A549 (cell line): ENCODE results near the gene CDC42BPB.

Experiments used
- BHLHE40 ChIP-seq: IDR thresholded peaks from 2 replicates; pipeline ENCODE4 v1.6.1; 2012; ENCODE audit warnings: low read depth, low read length, inconsistent platforms
- CBX8 ChIP-seq: fragments of 200-600 bp; sonication (generic); IDR thresholded peaks from 2 replicates; pipeline ENCODE4 v1.6.1; 2016
- CEBPB ChIP-seq, 2 experiments: fragments of >200 bp in 1 of 2; sonication (Bioruptor Twin) in 1 of 2; formaldehyde crosslinking in 1 of 2; IDR thresholded peaks; 2 replicates each; pipeline ENCODE4 v1.6.1; 2012 to 2016
- FOSL2 ChIP-seq, 2 experiments: fragments of 450-650 bp in 1 of 2; fragments of >200 bp in 1 of 2; sonication (Bioruptor Twin) in 1 of 2; formaldehyde crosslinking; IDR thresholded peaks; 2 replicates each; pipeline versions ENCODE4 v1.5.0 to v1.6.1; 2016 to 2020; ENCODE audit warnings: mild to moderate bottlenecking in 1 of 2, moderate library complexity in 1 of 2
- JUN ChIP-seq, 2 experiments: fragments of >200 bp; sonication (Bioruptor Twin); formaldehyde crosslinking; IDR thresholded peaks; 2 replicates in 1 of 2; 3 replicates in 1 of 2; pipeline ENCODE4 v1.6.1; 2016 to 2017
- TF ChIP-seq, protein P1 (sequence below): fragments of 450-650 bp; IDR thresholded peaks from 2 replicates; pipeline ENCODE4 v1.6.1; 2014; ENCODE audit warnings: antibody characterized with exemption
- TF ChIP-seq, protein P2 (sequence below): fragments of >200 bp; sonication (Bioruptor Twin); formaldehyde crosslinking; IDR thresholded peaks from 3 replicates; pipeline ENCODE4 v1.5.1; 2016
- TF ChIP-seq, protein P3 (sequence below): fragments of 200-600 bp; sonication (generic); IDR thresholded peaks from 2 replicates; pipeline ENCODE4 v1.6.1; 2016; ENCODE audit warnings: antibody characterized with exemption, mild to moderate bottlenecking, moderate library complexity

DNA sequence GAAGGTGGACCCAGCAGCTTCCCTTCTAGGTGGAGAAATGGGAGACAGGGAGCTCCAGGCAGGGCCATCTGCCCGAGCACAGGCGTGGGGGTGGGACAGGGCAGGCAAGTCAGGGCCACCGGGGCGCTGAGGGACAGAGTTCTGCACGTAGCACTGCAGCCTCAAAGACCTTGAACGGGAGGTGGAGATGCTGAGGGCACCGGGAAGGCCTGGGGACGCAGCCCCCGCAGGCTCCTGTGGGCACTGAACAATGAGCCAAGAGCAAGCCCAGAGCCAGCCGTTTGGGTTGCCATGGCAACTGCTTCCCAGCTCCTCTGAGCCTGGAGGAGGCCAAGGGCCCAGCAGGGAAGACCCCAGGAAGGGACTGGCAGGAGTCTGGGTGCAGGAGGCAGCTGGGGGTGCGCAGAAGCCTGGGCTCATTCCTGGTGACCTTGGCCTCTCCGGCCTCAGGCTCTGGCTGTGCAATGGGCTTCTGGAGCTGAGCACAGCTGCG, 30.0 kb upstream of the CDC42BPB start:
- TF ChIP-seq, protein P1, sequence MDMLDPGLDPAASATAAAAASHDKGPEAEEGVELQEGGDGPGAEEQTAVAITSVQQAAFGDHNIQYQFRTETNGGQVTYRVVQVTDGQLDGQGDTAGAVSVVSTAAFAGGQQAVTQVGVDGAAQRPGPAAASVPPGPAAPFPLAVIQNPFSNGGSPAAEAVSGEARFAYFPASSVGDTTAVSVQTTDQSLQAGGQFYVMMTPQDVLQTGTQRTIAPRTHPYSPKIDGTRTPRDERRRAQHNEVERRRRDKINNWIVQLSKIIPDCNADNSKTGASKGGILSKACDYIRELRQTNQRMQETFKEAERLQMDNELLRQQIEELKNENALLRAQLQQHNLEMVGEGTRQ = no peak
- TF ChIP-seq FOSL2 (IDR thresholded peaks at IDR 0.05) = no peak
- TF ChIP-seq FOSL2 (CRISPR knock-in tag; IDR thresholded peaks at IDR 0.05) = no peak
- no peak for TF ChIP-seq JUN (IDR thresholded peaks at IDR 0.05)
- TF ChIP-seq, protein P2, sequence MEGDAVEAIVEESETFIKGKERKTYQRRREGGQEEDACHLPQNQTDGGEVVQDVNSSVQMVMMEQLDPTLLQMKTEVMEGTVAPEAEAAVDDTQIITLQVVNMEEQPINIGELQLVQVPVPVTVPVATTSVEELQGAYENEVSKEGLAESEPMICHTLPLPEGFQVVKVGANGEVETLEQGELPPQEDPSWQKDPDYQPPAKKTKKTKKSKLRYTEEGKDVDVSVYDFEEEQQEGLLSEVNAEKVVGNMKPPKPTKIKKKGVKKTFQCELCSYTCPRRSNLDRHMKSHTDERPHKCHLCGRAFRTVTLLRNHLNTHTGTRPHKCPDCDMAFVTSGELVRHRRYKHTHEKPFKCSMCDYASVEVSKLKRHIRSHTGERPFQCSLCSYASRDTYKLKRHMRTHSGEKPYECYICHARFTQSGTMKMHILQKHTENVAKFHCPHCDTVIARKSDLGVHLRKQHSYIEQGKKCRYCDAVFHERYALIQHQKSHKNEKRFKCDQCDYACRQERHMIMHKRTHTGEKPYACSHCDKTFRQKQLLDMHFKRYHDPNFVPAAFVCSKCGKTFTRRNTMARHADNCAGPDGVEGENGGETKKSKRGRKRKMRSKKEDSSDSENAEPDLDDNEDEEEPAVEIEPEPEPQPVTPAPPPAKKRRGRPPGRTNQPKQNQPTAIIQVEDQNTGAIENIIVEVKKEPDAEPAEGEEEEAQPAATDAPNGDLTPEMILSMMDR = no peak
- TF ChIP-seq CEBPB (IDR thresholded peaks at IDR 0.05) = no peak
- no peak for TF ChIP-seq CBX8
- TF ChIP-seq, protein P3, sequence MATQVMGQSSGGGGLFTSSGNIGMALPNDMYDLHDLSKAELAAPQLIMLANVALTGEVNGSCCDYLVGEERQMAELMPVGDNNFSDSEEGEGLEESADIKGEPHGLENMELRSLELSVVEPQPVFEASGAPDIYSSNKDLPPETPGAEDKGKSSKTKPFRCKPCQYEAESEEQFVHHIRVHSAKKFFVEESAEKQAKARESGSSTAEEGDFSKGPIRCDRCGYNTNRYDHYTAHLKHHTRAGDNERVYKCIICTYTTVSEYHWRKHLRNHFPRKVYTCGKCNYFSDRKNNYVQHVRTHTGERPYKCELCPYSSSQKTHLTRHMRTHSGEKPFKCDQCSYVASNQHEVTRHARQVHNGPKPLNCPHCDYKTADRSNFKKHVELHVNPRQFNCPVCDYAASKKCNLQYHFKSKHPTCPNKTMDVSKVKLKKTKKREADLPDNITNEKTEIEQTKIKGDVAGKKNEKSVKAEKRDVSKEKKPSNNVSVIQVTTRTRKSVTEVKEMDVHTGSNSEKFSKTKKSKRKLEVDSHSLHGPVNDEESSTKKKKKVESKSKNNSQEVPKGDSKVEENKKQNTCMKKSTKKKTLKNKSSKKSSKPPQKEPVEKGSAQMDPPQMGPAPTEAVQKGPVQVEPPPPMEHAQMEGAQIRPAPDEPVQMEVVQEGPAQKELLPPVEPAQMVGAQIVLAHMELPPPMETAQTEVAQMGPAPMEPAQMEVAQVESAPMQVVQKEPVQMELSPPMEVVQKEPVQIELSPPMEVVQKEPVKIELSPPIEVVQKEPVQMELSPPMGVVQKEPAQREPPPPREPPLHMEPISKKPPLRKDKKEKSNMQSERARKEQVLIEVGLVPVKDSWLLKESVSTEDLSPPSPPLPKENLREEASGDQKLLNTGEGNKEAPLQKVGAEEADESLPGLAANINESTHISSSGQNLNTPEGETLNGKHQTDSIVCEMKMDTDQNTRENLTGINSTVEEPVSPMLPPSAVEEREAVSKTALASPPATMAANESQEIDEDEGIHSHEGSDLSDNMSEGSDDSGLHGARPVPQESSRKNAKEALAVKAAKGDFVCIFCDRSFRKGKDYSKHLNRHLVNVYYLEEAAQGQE = no peak
- TF ChIP-seq BHLHE40 = no peak
